ENCODE measurements around the gene PWWP2A. TPM values are rescaled to one million over a fixed set of nuclear protein-coding genes. Genes with fewer than 3 reads are reported as not detected.

PWWP2A gene
- total and polyA plus RNA-seq, 2 experiments from 2014 or later, result 51.5 to 81.6 TPM

- TF ChIP-seq REST (IDR thresholded peaks at IDR 0.05; ENCODE audit: unreplicated experiment), result no peak
These were observed 39.5 kb downstream of the PWWP2A start (continued) for GRCh38 chr5:160079753-160080152.

- H3K27me3 Mint-ChIP-seq (ENCODE audit: insufficient read depth, low read depth, poor library complexity), result peaks cover 3% of the 10 kb centered on the region
- H3K4me1 Mint-ChIP-seq, result peaks cover 11% of the 10 kb centered on the region; the same call in 2 of the 3 replicates
These were observed 42.3 kb downstream of the PWWP2A start for GRCh38 chr5:160076997-160077396.

More at GRCh38 chr5:160076997-160077396, 42.3 kb downstream of the PWWP2A start:
- H3K9me2 ChIP-seq (ENCODE audit: insufficient read depth), result no peaks in the 10 kb centered on the region
- H3K36me3 ChIP-seq (ENCODE audit: insufficient read depth), result no peaks in the 10 kb centered on the region; the same call in 1 of the 2 replicates
- H4K20me1 ChIP-seq (replicated peaks; ENCODE audit: insufficient read depth), result no peaks in the 10 kb centered on the region
- TF ChIP-seq ZNF462 (CRISPR knock-in tag; IDR thresholded peaks at IDR 0.05), result no peak
- no peak overlapping the region for H3K27ac ChIP-seq (ENCODE audit: low read depth)
- no peaks in the 10 kb centered on the region for H3K27me3 ChIP-seq (ENCODE audit: insufficient read depth)
- H2AFZ ChIP-seq, result no peak overlapping the region
- DNase-seq (ENCODE audit: low spot score) (no peak), ATAC-seq (no peak)
- no peak overlapping the region for H3K27ac Mint-ChIP-seq
- H3K79me2 ChIP-seq (replicated peaks; ENCODE audit: insufficient read depth), result 0 out of 2 replicates have a peak, but pooled peaks cover 4% of the 10 kb centered on the region
- no peaks in the 10 kb centered on the region; the same call in 1 of the 2 replicates for H3F3A ChIP-seq (replicated peaks; ENCODE audit: low read depth)
- H3K4me2 ChIP-seq, result no peak overlapping the region
- 0 out of 2 replicates have a peak, but pooled peaks cover 6% of the 10 kb centered on the region for H3K4me1 ChIP-seq (ENCODE audit: insufficient read depth)
- H3K9me3 Mint-ChIP-seq, result no peaks in the 10 kb centered on the region
- H3K36me3 Mint-ChIP-seq (ENCODE audit: low read depth), result peaks cover 17% of the 10 kb centered on the region
- no peak overlapping the region for H3K4me3 ChIP-seq
- no peak overlapping the region for H3K4me3 Mint-ChIP-seq
